Breast epithelium (tissue), 4 donors: ENCODE measurements around the gene UBASH3B. TPM values are rescaled to one million over a fixed set of nuclear protein-coding genes. Genes with fewer than 3 reads are reported as not detected.

ENCODE experiments used
- DNase-seq, 2 donors: peaks; one replicate each; pipeline ENCODE4 v3.0.0-alpha.2; 2019; ENCODE audit warnings: low spot score in 2 of 2
- H3K27ac ChIP-seq, 2 donors: fragments of 200-600 bp; sonication (generic) in 1 of 2; one replicate each; pipeline ENCODE4 v1.5.1; 2016 to 2019; ENCODE audit warnings: mild to moderate bottlenecking in 1 of 2
- H3K27me3 ChIP-seq, 2 donors: fragments of 200-600 bp; sonication (generic) in 1 of 2; one replicate each; pipeline versions ENCODE4 v1.5.1 to v1.6.0; 2017 to 2019; ENCODE audit warnings: control low read depth in 1 of 2, mild to moderate bottlenecking in 1 of 2
- H3K36me3 ChIP-seq: fragments of 200-600 bp; one replicate; pipeline ENCODE4 v1.5.1; 2019
- H3K4me1 ChIP-seq, 2 donors: fragments of 200-600 bp; sonication (generic); one replicate each; pipeline ENCODE4 v1.5.1; 2016 to 2019; ENCODE audit warnings: control low read depth in 1 of 2
- H3K4me3 ChIP-seq, 3 donors: fragments of 200-600 bp; sonication (generic); 1 replicate in 2 of 3; 2 replicates in 1 of 3; pipeline ENCODE4 v1.5.1; 2016 to 2019; ENCODE audit warnings: mild to moderate bottlenecking in 3 of 3, moderate library complexity in 2 of 3
- H3K9me3 ChIP-seq, 2 donors: fragments of 200-600 bp; sonication (generic) in 1 of 2; one replicate each; pipeline ENCODE4 v1.5.1; 2016 to 2019; ENCODE audit warnings: control low read depth in 1 of 2
- CTCF ChIP-seq, 3 donors: fragments of 450-650 bp; IDR thresholded peaks; one replicate each; pipeline ENCODE4 v1.5.1; 2016 to 2017; ENCODE audit warnings: antibody characterized with exemption in 3 of 3, mild to moderate bottlenecking in 3 of 3, moderate library complexity in 3 of 3
- POLR2A ChIP-seq: fragments of 450-650 bp; IDR thresholded peaks from one replicate; pipeline ENCODE4 v1.6.1; 2016; ENCODE audit warnings: antibody characterized with exemption, mild to moderate bottlenecking, moderate library complexity
- POLR2AphosphoS5 ChIP-seq, 3 donors: sonication (generic); formaldehyde crosslinking; IDR thresholded peaks; one replicate each; pipeline ENCODE4 v1.6.1; 2017; ENCODE audit warnings: antibody characterized with exemption in 3 of 3
- intact Hi-C: fragments of 100-400 bp; cut with DNase I; formaldehyde crosslinking; loops from one replicate; pipeline ENCODE4 v1.15.1; 2023; ENCODE audit warnings: low total_unique reads
- total RNA-seq, 3 donors: library from RNA; depleted of rRNA; stranded (reverse); fragments of >200 nt; gene quantifications; one replicate each; pipeline ENCODE4 v1.1.0, GENCODE V29; 2016

UBASH3B gene
- total RNA-seq, 3 donors from 2014 or later, result 4.7 to 6.2 (median 4.8) TPM

- peak overlapping the region; percentile 35 to 87 for H3K27ac ChIP-seq
- no peaks in the 10 kb centered on the region for H3K4me1 ChIP-seq
- H3K9me3 ChIP-seq, result no peaks in the 10 kb centered on the region
- intact Hi-C loops, result no loop called here
- no peak for DNase-seq
- H3K4me3 ChIP-seq, result no peak overlapping the region
- TF ChIP-seq POLR2A (no peak), CTCF (IDR thresholded peaks at IDR 0.05) (no peak), POLR2AphosphoS5 (IDR thresholded peaks at IDR 0.05) (no peak)
- no peaks in the 10 kb centered on the region for H3K27me3 ChIP-seq
- no peaks in the 10 kb centered on the region for H3K36me3 ChIP-seq
Measured at GRCh38 chr11:122743097-122743741, 87.7 kb downstream of the UBASH3B start.

GRCh38 chr11:122743949-122744348 is 88.4 kb downstream of the UBASH3B start:
- Histone ChIP-seq H3K9me3 (no peaks in the 10 kb centered on the region), H3K4me3 (no peak overlapping the region), H3K4me1 (no peaks in the 10 kb centered on the region), H3K27me3 (no peaks in the 10 kb centered on the region), H3K27ac (peak overlapping the region in 1 of 2 donors; percentile 43), H3K36me3 (no peaks in the 10 kb centered on the region)
- DNase-seq, result peak in 1 of 2 donors; percentile 20
- no peak for TF ChIP-seq CTCF (IDR thresholded peaks at IDR 0.05)
- no peak for TF ChIP-seq POLR2A
- no peak for TF ChIP-seq POLR2AphosphoS5 (IDR thresholded peaks at IDR 0.05)
- intact Hi-C loops, result no loop called here

DNA sequence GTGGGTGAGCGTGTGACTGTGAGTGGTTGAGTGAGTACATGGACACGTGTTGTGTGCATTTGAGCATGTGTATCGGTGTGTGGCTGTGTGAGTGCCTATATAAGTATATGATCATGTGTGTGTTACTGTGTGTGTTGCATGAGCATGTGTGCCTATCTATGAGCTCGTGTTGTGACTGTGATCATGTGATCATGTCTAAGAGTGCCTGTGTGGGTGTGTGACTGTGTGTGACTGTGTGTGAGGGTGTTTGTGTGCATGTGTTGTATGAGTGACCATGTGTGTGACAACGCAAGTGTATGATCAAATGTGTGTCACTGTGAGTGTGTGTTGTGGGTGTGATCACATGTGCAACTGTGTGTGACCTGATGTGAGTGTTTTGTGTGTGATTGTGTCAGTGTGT is 88.8 kb downstream of the UBASH3B start:
- TF ChIP-seq POLR2A (no peak), CTCF (IDR thresholded peaks at IDR 0.05) (no peak), POLR2AphosphoS5 (IDR thresholded peaks at IDR 0.05) (no peak)
- no peak overlapping the region for H3K4me3 ChIP-seq
- intact Hi-C loops, result no loop called here
- DNase-seq, result no peak
- no peaks in the 10 kb centered on the region for H3K36me3 ChIP-seq
- H3K9me3 ChIP-seq, result no peaks in the 10 kb centered on the region
- H3K4me1 ChIP-seq, result no peaks in the 10 kb centered on the region
- H3K27ac ChIP-seq, result no peak overlapping the region
- no peaks in the 10 kb centered on the region for H3K27me3 ChIP-seq

GRCh38 chr11:122745111-122745510 is 89.6 kb downstream of the UBASH3B start:
- Histone ChIP-seq H3K27ac (no peak overlapping the region), H3K4me3 (no peak overlapping the region), H3K36me3 (no peaks in the 10 kb centered on the region), H3K4me1 (no peaks in the 10 kb centered on the region), H3K27me3 (no peaks in the 10 kb centered on the region), H3K9me3 (no peaks in the 10 kb centered on the region)
- no peak for DNase-seq
- intact Hi-C loops, result no loop called here
- TF ChIP-seq CTCF (IDR thresholded peaks at IDR 0.05) (no peak), POLR2A (no peak), POLR2AphosphoS5 (IDR thresholded peaks at IDR 0.05) (no peak)

DNA sequence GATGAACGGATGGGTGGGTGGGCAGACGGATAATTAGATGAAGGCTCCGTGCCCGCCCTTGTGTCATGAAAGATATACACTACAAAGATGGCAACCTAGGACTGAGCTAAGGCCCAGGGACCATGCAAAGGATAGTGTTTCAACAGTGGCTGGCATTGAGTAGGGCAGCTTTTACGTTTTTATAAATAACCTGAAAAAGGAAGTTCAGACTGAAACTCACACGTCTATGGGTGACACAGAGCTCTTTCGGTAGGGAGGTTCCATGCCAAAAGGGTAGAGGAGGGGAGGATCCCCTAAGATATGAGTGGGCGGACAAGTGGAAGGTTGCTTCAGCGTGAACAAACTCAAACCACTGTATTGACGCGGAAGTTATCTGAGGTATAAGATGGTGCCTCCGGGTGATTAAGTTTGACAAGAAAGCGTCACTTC is 90.5 kb downstream of the UBASH3B start:
- intact Hi-C loops, result no loop called here
- DNase-seq, result no peak
- TF ChIP-seq POLR2AphosphoS5 (IDR thresholded peaks at IDR 0.05), result no peak
- no peak for TF ChIP-seq POLR2A
- TF ChIP-seq CTCF (IDR thresholded peaks at IDR 0.05), result no peak
- Histone ChIP-seq H3K27me3 (no peaks in the 10 kb centered on the region), H3K27ac (no peak overlapping the region), H3K36me3 (no peaks in the 10 kb centered on the region), H3K4me1 (no peaks in the 10 kb centered on the region), H3K4me3 (no peak overlapping the region), H3K9me3 (no peaks in the 10 kb centered on the region)
